ENCODE measurements around the gene MIB1.
"Not testable (repeated sequence)": the region's sequence is repeated elsewhere in the genome, so short reads cannot be mapped to it uniquely, and the experiment has no call there.

The MIB1 gene

GRCh38 chr18:21740538-21741311, at the start of gene MIB1:
MIB1 (plus strand) TSS chr18:21740792; CDS start chr18:21741584, 792 bp downstream.
- Mint-ChIP-seq H3K9me3 (peaks cover 6% of the 10 kb centered on the region in 2 donors), H3K36me3 (peaks cover 10 to 14% of the 10 kb centered on the region in 2 donors), H3K4me1 (peaks cover 15 to 38% of the 10 kb centered on the region in 2 donors), H3K27me3 (no peaks in the 10 kb centered on the region), H3K4me3 (peak within 1 kb of the TSS; percentile 96 to 100), H3K27ac (peak within 1 kb of the TSS; percentile 98)
- DNase-seq (peak; percentile 97), ATAC-seq (replicated peaks) (peak; percentile 98)

GRCh38 chr18:21693322-21693721, 47.3 kb upstream of the MIB1 start:
- peaks cover 27 to 57% of the 10 kb centered on the region in 2 donors for H3K36me3 Mint-ChIP-seq

GRCh38 chr18:21700528-21701075, 40.0 kb upstream of the MIB1 start:
- no peaks in the 10 kb centered on the region for H3K27me3 Mint-ChIP-seq

More at GRCh38 chr18:21693322-21693721, 47.3 kb upstream of the MIB1 start:
- no peak overlapping the region for H3K4me3 Mint-ChIP-seq
- DNase-seq = no peak
- H3K4me1 Mint-ChIP-seq = no peaks in the 10 kb centered on the region
- no peak for ATAC-seq (replicated peaks)
- no peak overlapping the region for H3K27ac Mint-ChIP-seq
- H3K27me3 Mint-ChIP-seq = no peaks in the 10 kb centered on the region
- peaks cover 3 to 4% of the 10 kb centered on the region in 2 donors for H3K9me3 Mint-ChIP-seq

GRCh38 chr18:21701621-21702020, 39.0 kb upstream of the MIB1 start:
- ATAC-seq (replicated peaks) (no peak), DNase-seq (no peak)
- peaks cover 13 to 14% of the 10 kb centered on the region in 2 donors for H3K36me3 Mint-ChIP-seq
- no peaks in the 10 kb centered on the region for H3K9me3 Mint-ChIP-seq
- H3K27ac Mint-ChIP-seq = no peak overlapping the region
- H3K27me3 Mint-ChIP-seq = no peaks in the 10 kb centered on the region
- peaks cover 3 to 18% of the 10 kb centered on the region in 2 donors for H3K4me1 Mint-ChIP-seq
- no peak overlapping the region for H3K4me3 Mint-ChIP-seq

More at GRCh38 chr18:21700528-21701075, 40.0 kb upstream of the MIB1 start:
- no peak overlapping the region for H3K27ac Mint-ChIP-seq
- H3K36me3 Mint-ChIP-seq = peaks cover 15 to 18% of the 10 kb centered on the region in 2 donors
- H3K9me3 Mint-ChIP-seq = no peaks in the 10 kb centered on the region
- no peak for DNase-seq
- H3K4me3 Mint-ChIP-seq = no peak overlapping the region
- ATAC-seq (replicated peaks) = no peak
- peaks cover 3 to 18% of the 10 kb centered on the region in 2 donors for H3K4me1 Mint-ChIP-seq

- H3K9me3 Mint-ChIP-seq = no peaks in the 10 kb centered on the region
- H3K4me3 Mint-ChIP-seq = no peak overlapping the region
- DNase-seq = no peak
- no peaks in the 10 kb centered on the region for H3K27me3 Mint-ChIP-seq
- no peak overlapping the region for H3K27ac Mint-ChIP-seq
- peaks cover 12 to 14% of the 10 kb centered on the region in 2 donors for H3K36me3 Mint-ChIP-seq
- peaks cover 3 to 18% of the 10 kb centered on the region in 2 donors for H3K4me1 Mint-ChIP-seq
- no peak for ATAC-seq (replicated peaks)
Measured at GRCh38 chr18:21702602-21703001, 38.0 kb upstream of the MIB1 start.

GRCh38 chr18:21703241-21703820, 37.3 kb upstream of the MIB1 start:
- peaks cover 7 to 9% of the 10 kb centered on the region in 2 donors for H3K36me3 Mint-ChIP-seq

GRCh38 chr18:21704603-21705364, 35.8 kb upstream of the MIB1 start, which contains the start of gene ABHD3:
ABHD3 (minus strand) TSS chr18:21704774; CDS start chr18:21704665, 109 bp downstream.
- Mint-ChIP-seq H3K9me3 (no peaks in the 10 kb centered on the region), H3K4me1 (peaks cover 3 to 18% of the 10 kb centered on the region in 2 donors), H3K27ac (peak within 1 kb of the TSS; percentile 96), H3K4me3 (peak within 1 kb of the TSS; percentile 95 to 96), H3K27me3 (no peaks in the 10 kb centered on the region), H3K36me3 (no peaks in the 10 kb centered on the region)
- DNase-seq = peak; percentile 88
- ATAC-seq (replicated peaks) = peak; percentile 94 to 96

More at GRCh38 chr18:21703241-21703820, 37.3 kb upstream of the MIB1 start:
- DNase-seq (no peak), ATAC-seq (replicated peaks) (no peak)
- peaks cover 3 to 18% of the 10 kb centered on the region in 2 donors for H3K4me1 Mint-ChIP-seq
- no peaks in the 10 kb centered on the region for H3K9me3 Mint-ChIP-seq
- H3K4me3 Mint-ChIP-seq = peak overlapping the region; percentile 95 to 96
- H3K27me3 Mint-ChIP-seq = no peaks in the 10 kb centered on the region
- H3K27ac Mint-ChIP-seq = peak overlapping the region; percentile 96

GRCh38 chr18:21706386-21706865, 34.2 kb upstream of the MIB1 start:
- Mint-ChIP-seq H3K4me3 (no peak overlapping the region), H3K9me3 (no peaks in the 10 kb centered on the region), H3K27me3 (no peaks in the 10 kb centered on the region), H3K36me3 (no peaks in the 10 kb centered on the region), H3K27ac (no peak overlapping the region), H3K4me1 (peaks cover 3 to 18% of the 10 kb centered on the region in 2 donors)
- DNase-seq (no peak), ATAC-seq (replicated peaks) (no peak)

- ATAC-seq (replicated peaks); H3K9me3 Mint-ChIP-seq; DNase-seq; H3K27ac Mint-ChIP-seq; H3K27me3 Mint-ChIP-seq; H3K4me3 Mint-ChIP-seq; H3K36me3 Mint-ChIP-seq: not testable (repeated sequence)
- H3K4me1 Mint-ChIP-seq = peaks cover 3 to 18% of the 10 kb centered on the region in 2 donors
Measured at GRCh38 chr18:21707130-21707529, 33.5 kb upstream of the MIB1 start.

GRCh38 chr18:21714474-21714873, 26.1 kb upstream of the MIB1 start:
- Mint-ChIP-seq H3K27ac (no peak overlapping the region), H3K9me3 (peaks cover 6% of the 10 kb centered on the region in 2 donors), H3K4me3 (no peak overlapping the region), H3K27me3 (peaks cover 0 to 7% of the 10 kb centered on the region in 2 donors), H3K4me1 (no peaks in the 10 kb centered on the region), H3K36me3 (peaks cover 0 to 3% of the 10 kb centered on the region in 2 donors)
- peak in 1 of 2 donors; percentile 20 for ATAC-seq (replicated peaks)
- no peak for DNase-seq

GRCh38 chr18:21722687-21723086, 17.9 kb upstream of the MIB1 start:
- DNase-seq = no peak
- Mint-ChIP-seq H3K27ac (no peak overlapping the region), H3K36me3 (no peaks in the 10 kb centered on the region), H3K9me3 (peaks cover under 1 to 1% of the 10 kb centered on the region in 2 donors), H3K27me3 (no peaks in the 10 kb centered on the region), H3K4me1 (no peaks in the 10 kb centered on the region), H3K4me3 (no peak overlapping the region)
- ATAC-seq (replicated peaks) = no peak

GRCh38 chr18:21725201-21725600, 15.4 kb upstream of the MIB1 start:
- no peak for DNase-seq
- H3K4me3 Mint-ChIP-seq = no peak overlapping the region
- no peaks in the 10 kb centered on the region for H3K36me3 Mint-ChIP-seq
- H3K27me3 Mint-ChIP-seq = no peaks in the 10 kb centered on the region
- no peaks in the 10 kb centered on the region for H3K4me1 Mint-ChIP-seq
- no peak for ATAC-seq (replicated peaks)
- no peaks in the 10 kb centered on the region for H3K9me3 Mint-ChIP-seq
- H3K27ac Mint-ChIP-seq = no peak overlapping the region

- DNase-seq (no peak), ATAC-seq (replicated peaks) (no peak)
- Mint-ChIP-seq H3K27me3 (no peaks in the 10 kb centered on the region), H3K9me3 (no peaks in the 10 kb centered on the region), H3K27ac (no peak overlapping the region), H3K4me3 (no peak overlapping the region), H3K4me1 (no peaks in the 10 kb centered on the region), H3K36me3 (no peaks in the 10 kb centered on the region)
Measured at GRCh38 chr18:21727702-21728101, 12.9 kb upstream of the MIB1 start.

GRCh38 chr18:21733011-21733410, 7.6 kb upstream of the MIB1 start:
- DNase-seq (no peak), ATAC-seq (replicated peaks) (no peak)
- Mint-ChIP-seq H3K27ac (no peak overlapping the region), H3K36me3 (peaks cover 6 to 8% of the 10 kb centered on the region in 2 donors), H3K4me3 (no peak overlapping the region), H3K27me3 (peaks cover 0 to 8% of the 10 kb centered on the region in 2 donors), H3K4me1 (no peaks in the 10 kb centered on the region), H3K9me3 (peaks cover 6% of the 10 kb centered on the region in 2 donors)

Data from stimulated activated naive B cell treated with anti-CD40 and anti-IgM and Interleukin-4, amounts not matched to agents 10 μg/mL and 1 μg/mL and 100 μg/mL, for 72 hours (primary cell).